HEK293T (cell line): ENCODE data around the gene ACP5.

ENCODE experiments used
- CTCF ChIA-PET: fragments of 350-600 bp; formaldehyde crosslinking; extraction: SDS; loops from one replicate; lab custom pipeline; 2021; ENCODE audit warnings: antibody characterized with exemption, inconsistent platforms; lab: Yijun Ruan, JAX
- POLR2A ChIA-PET: fragments of 350-600 bp; formaldehyde crosslinking; extraction: SDS; loops from one replicate; lab custom pipeline; 2020; ENCODE audit warnings: antibody characterized with exemption, inconsistent platforms; lab: Yijun Ruan, JAX
- DNase-seq: peaks from one replicate; pipeline ENCODE4 v3.0.0; 2012; ENCODE audit warnings: mixed read lengths; ENCODE audit errors: extremely low spot score
- ARNT ChIP-seq: fragments of 450-650 bp; IDR thresholded peaks from 2 replicates; pipeline ENCODE4 v1.6.1; 2017; ENCODE audit warnings: mild to moderate bottlenecking
- BHLHE40 ChIP-seq: fragments of 450-650 bp; IDR thresholded peaks from 2 replicates; pipeline ENCODE4 v1.6.1; 2016; ENCODE audit warnings: mild to moderate bottlenecking, moderate library complexity, borderline replicate concordance
- CTBP1 ChIP-seq: fragments of 450-650 bp; IDR thresholded peaks from 2 replicates; pipeline ENCODE4 v1.6.1; 2016; ENCODE audit warnings: borderline replicate concordance
- ELF4 ChIP-seq: fragments of 450-650 bp; IDR thresholded peaks from 2 replicates; pipeline ENCODE4 v1.6.1; 2017; ENCODE audit warnings: antibody characterized with exemption
- FOXA1 ChIP-seq: fragments of 450-650 bp; IDR thresholded peaks from 2 replicates; pipeline ENCODE4 v1.6.1; 2016; ENCODE audit warnings: mild to moderate bottlenecking
- FOXK2 ChIP-seq: fragments of 450-650 bp; IDR thresholded peaks from 2 replicates; pipeline ENCODE4 v1.6.1; 2016; ENCODE audit warnings: mild to moderate bottlenecking
- FOXM1 ChIP-seq: fragments of 450-650 bp; IDR thresholded peaks from 2 replicates; pipeline ENCODE4 v1.6.1; 2017; ENCODE audit warnings: mild to moderate bottlenecking, borderline replicate concordance
- HDGF ChIP-seq: fragments of 450-650 bp; IDR thresholded peaks from 2 replicates; pipeline ENCODE4 v1.6.1; 2017; ENCODE audit warnings: antibody characterized with exemption, borderline replicate concordance
- L3MBTL2 ChIP-seq: fragments of 450-650 bp; conservative IDR thresholded peaks from 2 replicates; pipeline ENCODE4 v1.6.1; 2016; ENCODE audit warnings: mild to moderate bottlenecking
- LEF1 ChIP-seq: fragments of 450-650 bp; IDR thresholded peaks from 2 replicates; pipeline ENCODE4 v1.6.1; 2017; ENCODE audit warnings: mild to moderate bottlenecking, borderline replicate concordance
- NFRKB ChIP-seq: fragments of 450-650 bp; IDR thresholded peaks from 2 replicates; pipeline ENCODE4 v1.6.1; 2016; ENCODE audit warnings: mild to moderate bottlenecking, moderate library complexity
- SP1 ChIP-seq: fragments of 450-650 bp; IDR thresholded peaks from 2 replicates; pipeline ENCODE4 v1.6.1; 2017
- SUZ12 ChIP-seq: fragments of 450-650 bp; IDR thresholded peaks from 2 replicates; pipeline ENCODE4 v1.6.1; 2016; ENCODE audit warnings: mild to moderate bottlenecking
- TARDBP ChIP-seq: fragments of 450-650 bp; IDR thresholded peaks from 2 replicates; pipeline ENCODE4 v1.6.1; 2016
- ZNF384 ChIP-seq: fragments of 450-650 bp; IDR thresholded peaks from 2 replicates; pipeline ENCODE4 v1.6.1; 2016
- TF ChIP-seq, protein P1 (sequence below): fragments of 450-650 bp; IDR thresholded peaks from 2 replicates; pipeline ENCODE4 v1.6.1; 2016

ACP5 gene

DNA sequence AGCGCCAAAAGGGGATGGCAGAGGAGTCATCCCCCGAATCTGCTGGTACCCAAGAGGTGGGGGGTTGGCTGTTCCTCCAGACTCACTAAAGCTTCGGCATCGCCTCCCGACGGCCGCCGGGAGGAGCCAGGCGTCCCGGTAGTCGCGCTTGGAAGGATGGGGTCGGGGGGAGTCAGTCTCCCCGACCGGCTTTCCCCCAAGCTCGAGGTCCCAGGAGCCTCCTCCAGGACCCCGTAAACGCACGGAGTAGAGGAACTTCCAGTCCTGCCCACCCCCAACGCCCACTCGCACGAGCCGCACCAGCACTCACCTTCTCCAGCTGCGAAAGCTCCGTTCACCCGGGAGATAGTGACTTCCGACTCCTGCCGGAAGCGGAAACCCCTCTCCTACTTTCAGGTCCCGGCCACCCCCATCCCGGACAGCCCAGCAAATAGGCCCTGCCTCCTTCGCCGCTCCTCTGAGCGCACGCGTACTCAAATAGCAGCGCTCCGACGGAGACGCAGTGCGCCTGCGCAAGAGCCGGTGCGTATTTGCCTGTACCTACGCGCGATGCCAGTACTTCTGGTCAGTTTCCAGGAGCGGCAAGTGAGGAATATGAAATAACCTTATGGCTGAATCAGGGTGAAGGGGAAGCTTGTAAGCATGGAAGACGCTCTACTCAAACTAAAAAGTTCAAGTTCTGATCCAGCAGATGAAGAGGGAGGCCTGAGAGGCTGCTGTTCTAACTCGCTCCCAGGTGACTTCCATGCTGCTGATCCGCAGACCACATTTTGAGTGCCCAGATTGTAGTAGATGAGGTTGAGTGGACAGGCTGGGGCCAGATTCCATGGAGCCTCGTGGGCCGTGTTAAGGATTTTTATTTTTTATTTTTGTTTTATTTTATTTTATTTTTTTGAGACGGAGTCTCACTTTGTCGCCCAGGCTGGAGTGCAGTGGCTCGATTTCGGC, 18.3 kb downstream of the ACP5 start, which contains the start of gene ELOF1:
ELOF1 (minus strand) TSS at position 350 of the 948 bp plus-strand sequence. CDS start 4,883 bp downstream, outside the sequence.
- ChIA-PET POLR2A (interaction anchor here (0.6 to 2.0 kb wide), 19 partner anchors 9 to 184 kb away, joined by 3 to 13 read pairs (median 5); partner anchors contain the start of genes ACP5, CNN1, ECSIT and SWSAP1), CTCF (interaction anchor here (0.5 to 1.1 kb wide), 5 partner anchors 14 to 178 kb away, joined by 3 to 5 read pairs (median 4); no protein-coding TSS in a partner anchor)
- peak; percentile 99 for DNase-seq
- TF ChIP-seq ZNF384 (no peak), ARNT (no peak), HDGF (0 out of 2 replicates have a peak, but pooled peaks have one; percentile 44), L3MBTL2 (peak; percentile 64; the same call in 1 of the 2 replicates)

DNA sequence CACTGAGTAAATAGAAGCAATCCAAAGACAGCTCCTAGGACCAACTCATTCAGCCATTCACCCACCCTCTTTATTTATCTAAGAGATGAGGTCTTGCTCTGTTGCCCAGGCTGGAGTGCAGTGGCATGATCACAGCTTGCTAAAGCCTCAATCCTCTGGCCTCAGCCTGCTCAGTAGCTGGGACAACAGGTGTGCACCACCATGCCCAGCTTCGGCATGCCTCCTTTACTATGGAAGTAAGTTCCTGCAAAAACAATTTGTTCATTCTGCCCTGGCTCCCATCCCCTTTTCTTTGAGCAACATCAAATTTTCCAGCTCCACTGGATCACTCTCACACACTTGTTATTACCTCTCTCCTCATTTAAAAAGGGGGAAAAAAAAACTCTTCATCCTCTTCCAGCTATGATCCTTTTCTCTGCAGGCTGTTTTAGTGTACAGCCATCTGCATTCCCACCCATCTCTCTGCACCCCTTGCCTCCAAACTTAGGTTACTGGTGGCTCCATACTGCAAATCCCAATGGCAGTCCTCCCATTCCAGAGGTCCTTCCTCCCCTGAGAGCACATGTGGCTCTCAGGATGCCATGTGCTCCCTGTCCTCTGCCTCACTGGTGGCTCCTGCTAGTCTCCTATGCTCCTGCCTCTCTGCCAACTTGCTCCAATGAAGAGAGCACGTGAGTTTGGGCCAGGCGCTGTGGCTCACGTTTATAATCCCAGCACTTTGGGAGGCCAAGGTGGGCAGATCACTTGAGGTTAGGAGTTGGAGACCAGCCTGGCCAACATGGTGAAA, 20.6 kb downstream of the ACP5 start:
- no peak for DNase-seq
- ChIA-PET CTCF (interaction anchor here (0.6 to 0.7 kb wide), 2 partner anchors 70 to 288 kb away, joined by 3 to 7 read pairs; no protein-coding TSS in a partner anchor), POLR2A (no interaction called here)
- no peak for TF ChIP-seq SP1
- no peak for TF ChIP-seq LEF1
- TF ChIP-seq SUZ12 = no peak
- TF ChIP-seq, protein P1, sequence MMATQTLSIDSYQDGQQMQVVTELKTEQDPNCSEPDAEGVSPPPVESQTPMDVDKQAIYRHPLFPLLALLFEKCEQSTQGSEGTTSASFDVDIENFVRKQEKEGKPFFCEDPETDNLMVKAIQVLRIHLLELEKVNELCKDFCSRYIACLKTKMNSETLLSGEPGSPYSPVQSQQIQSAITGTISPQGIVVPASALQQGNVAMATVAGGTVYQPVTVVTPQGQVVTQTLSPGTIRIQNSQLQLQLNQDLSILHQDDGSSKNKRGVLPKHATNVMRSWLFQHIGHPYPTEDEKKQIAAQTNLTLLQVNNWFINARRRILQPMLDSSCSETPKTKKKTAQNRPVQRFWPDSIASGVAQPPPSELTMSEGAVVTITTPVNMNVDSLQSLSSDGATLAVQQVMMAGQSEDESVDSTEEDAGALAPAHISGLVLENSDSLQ = no peak
- TF ChIP-seq ELF4 = no peak
- no peak for TF ChIP-seq BHLHE40
- no peak for TF ChIP-seq HDGF
- no peak for TF ChIP-seq FOXA1
- no peak for TF ChIP-seq CTBP1
- no peak for TF ChIP-seq FOXM1
- TF ChIP-seq L3MBTL2 = no peak
- no peak for TF ChIP-seq ARNT
- no peak for TF ChIP-seq FOXK2
- TF ChIP-seq TARDBP = no peak
- no peak for TF ChIP-seq ZNF384
- no peak for TF ChIP-seq NFRKB

DNA sequence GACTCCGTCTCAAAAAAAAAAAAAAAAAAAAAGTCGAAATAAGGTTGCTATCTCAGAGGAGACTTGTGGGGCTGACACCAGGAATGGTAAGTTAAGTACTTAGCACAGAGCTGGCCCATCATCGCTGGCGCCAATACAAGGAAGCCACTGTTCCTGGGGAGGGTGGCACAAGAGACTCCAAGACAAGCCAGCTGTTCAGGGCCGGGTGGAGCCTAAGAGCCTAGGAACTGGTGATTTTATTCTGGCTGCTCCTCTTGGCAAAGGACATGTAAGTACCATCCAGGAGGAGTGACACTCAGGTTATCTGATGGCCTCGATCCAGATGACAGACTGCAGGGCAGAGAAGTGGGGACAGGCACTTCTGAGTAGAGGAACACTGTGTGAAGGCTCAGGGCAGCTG, 22.2 kb downstream of the ACP5 start:
- ChIA-PET CTCF (no interaction called here), POLR2A (interaction anchor here (0.7 kb wide), 1 partner anchor 12 kb away, joined by 3 read pairs; no protein-coding TSS in a partner anchor)
- TF ChIP-seq, protein P1 = no peak
- TF ChIP-seq LEF1 (no peak), CTBP1 (no peak), ELF4 (no peak), FOXM1 (no peak), L3MBTL2 (no peak), NFRKB (no peak), ARNT (no peak), TARDBP (no peak), FOXA1 (no peak)
- DNase-seq = no peak

DNA sequence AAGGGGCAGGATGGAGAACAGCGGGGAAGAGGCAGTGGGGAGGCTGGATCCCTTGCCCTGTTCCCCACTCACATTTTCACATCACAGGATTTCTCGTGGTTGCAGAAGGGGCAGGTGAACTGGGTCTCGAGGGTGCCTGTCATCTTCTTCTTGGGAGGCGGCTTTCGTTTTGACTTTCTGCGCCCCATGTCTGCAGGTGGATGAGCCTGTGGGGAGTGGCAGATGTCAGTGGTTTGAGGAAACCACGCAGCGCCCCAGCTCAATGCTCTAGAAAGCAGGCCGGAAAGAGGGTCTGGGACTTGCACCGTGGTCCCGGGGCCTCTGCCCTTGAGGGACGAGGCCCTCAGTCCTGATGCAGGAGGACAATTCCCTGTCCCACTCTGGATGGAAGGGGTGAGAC, 23.3 kb downstream of the ACP5 start:
- ChIA-PET CTCF (interaction anchor here (0.8 kb wide), 1 partner anchor 18 kb away, joined by 4 read pairs; no protein-coding TSS in a partner anchor), POLR2A (no interaction called here)
- TF ChIP-seq ZNF384 = no peak
- TF ChIP-seq CTBP1 = no peak
- TF ChIP-seq FOXA1 = no peak
- no peak for TF ChIP-seq ELF4
- no peak for TF ChIP-seq FOXK2
- TF ChIP-seq, protein P1 = no peak
- no peak for TF ChIP-seq BHLHE40
- TF ChIP-seq TARDBP = no peak
- TF ChIP-seq L3MBTL2 = no peak
- TF ChIP-seq LEF1 = no peak
- no peak for TF ChIP-seq FOXM1
- no peak for DNase-seq

DNA sequence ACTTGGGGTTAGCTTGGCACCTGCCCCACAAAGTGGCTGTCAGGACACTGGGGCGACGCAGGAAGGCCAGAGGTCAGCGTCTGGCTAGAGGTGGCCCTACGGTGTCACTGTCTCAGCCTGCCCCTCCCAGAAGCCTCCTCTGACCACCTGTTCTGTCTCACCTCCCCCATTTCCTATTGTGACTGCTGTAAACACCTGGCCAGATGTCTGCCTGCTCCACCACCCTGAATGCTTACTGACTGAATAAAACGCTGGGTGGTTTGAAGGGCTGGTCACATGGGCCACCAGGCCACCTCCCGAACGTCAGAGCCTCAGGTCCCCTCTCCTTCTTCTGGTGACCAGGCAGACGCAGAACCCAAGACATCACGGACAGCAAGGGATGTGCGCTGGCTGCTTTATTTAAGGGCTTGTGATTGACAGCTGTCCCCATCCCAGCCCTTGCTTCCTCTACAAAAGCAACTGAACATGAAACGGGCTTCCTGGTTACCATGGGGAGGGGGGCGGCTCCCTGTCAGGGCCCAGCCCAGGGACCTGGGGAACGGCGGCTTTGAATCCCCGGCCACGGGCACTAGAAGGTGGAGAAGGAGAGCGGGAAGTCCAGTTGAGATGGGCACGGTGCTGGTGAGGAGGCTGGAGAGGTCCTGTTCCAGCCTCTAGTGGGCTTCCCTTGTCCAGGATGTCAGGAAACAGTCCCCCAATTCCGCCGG, 24.6 kb downstream of the ACP5 start:
- TF ChIP-seq, protein P1 = peak; percentile 31; the same call in 1 of the 2 replicates
- no peak for TF ChIP-seq FOXA1
- DNase-seq = no peak
- ChIA-PET CTCF (no interaction called here), POLR2A (no interaction called here)
